ENCODE measurements around the gene PRKG1. TPM values are rescaled to one million over a fixed set of nuclear protein-coding genes. Genes with fewer than 3 reads are reported as not detected.

PRKG1 gene
- total RNA-seq, 1 donor, result 19.5 TPM

GRCh38 chr10:51821745-51822144, 747.5 kb downstream of the PRKG1 start:
- no peaks in the 10 kb centered on the region for H3K4me1 ChIP-seq (ENCODE audit: insufficient read depth, low read length)
- no peaks in the 10 kb centered on the region for H3K9me3 ChIP-seq (ENCODE audit: low read depth, low read length)
- no peak overlapping the region for H3K27ac ChIP-seq (ENCODE audit: low read depth, low read length)
- H3K4me2 ChIP-seq (ENCODE audit: insufficient read depth, low read length), result no peak overlapping the region
- H3K4me3 ChIP-seq (ENCODE audit: insufficient read depth, low read length), result no peak overlapping the region
- no peak for TF ChIP-seq CTCF (IDR thresholded peaks at IDR 0.05; ENCODE audit: extremely low read depth, low read depth, low read length)
- H4K20me1 ChIP-seq (ENCODE audit: insufficient read depth, low read length), result no peaks in the 10 kb centered on the region
- no peaks in the 10 kb centered on the region for H3K79me2 ChIP-seq (ENCODE audit: insufficient read depth, low read length)
- H3K36me3 ChIP-seq (ENCODE audit: insufficient read depth, low read length), result no peaks in the 10 kb centered on the region
- no peak overlapping the region for H2AFZ ChIP-seq (ENCODE audit: low read length)
- no peak for DNase-seq (ENCODE audit: insufficient read length, low spot score, missing footprints)
- no peaks in the 10 kb centered on the region for H3K27me3 ChIP-seq (ENCODE audit: insufficient read depth, low read length)

GRCh38 chr10:51832652-51833383, 758.5 kb downstream of the PRKG1 start:
- H3K9me3 ChIP-seq (ENCODE audit: low read depth, low read length), result no peaks in the 10 kb centered on the region
- peak overlapping the region; percentile 16 for H2AFZ ChIP-seq (ENCODE audit: low read length)
- H3K4me2 ChIP-seq (ENCODE audit: insufficient read depth, low read length), result peak overlapping the region; percentile 32
- H3K27me3 ChIP-seq (ENCODE audit: insufficient read depth, low read length), result no peaks in the 10 kb centered on the region
- TF ChIP-seq CTCF (IDR thresholded peaks at IDR 0.05; ENCODE audit: extremely low read depth, low read depth, low read length), result no peak
- peaks cover 7% of the 10 kb centered on the region for H3K4me1 ChIP-seq (ENCODE audit: insufficient read depth, low read length)
- no peak overlapping the region for H3K4me3 ChIP-seq (ENCODE audit: insufficient read depth, low read length)
- no peaks in the 10 kb centered on the region for H3K79me2 ChIP-seq (ENCODE audit: insufficient read depth, low read length)
- DNase-seq (ENCODE audit: insufficient read length, low spot score, missing footprints), result peak; percentile 25
- peak overlapping the region; percentile 23 for H3K27ac ChIP-seq (ENCODE audit: low read depth, low read length)
- H4K20me1 ChIP-seq (ENCODE audit: insufficient read depth, low read length), result no peaks in the 10 kb centered on the region
- H3K36me3 ChIP-seq (ENCODE audit: insufficient read depth, low read length), result no peaks in the 10 kb centered on the region

DNA sequence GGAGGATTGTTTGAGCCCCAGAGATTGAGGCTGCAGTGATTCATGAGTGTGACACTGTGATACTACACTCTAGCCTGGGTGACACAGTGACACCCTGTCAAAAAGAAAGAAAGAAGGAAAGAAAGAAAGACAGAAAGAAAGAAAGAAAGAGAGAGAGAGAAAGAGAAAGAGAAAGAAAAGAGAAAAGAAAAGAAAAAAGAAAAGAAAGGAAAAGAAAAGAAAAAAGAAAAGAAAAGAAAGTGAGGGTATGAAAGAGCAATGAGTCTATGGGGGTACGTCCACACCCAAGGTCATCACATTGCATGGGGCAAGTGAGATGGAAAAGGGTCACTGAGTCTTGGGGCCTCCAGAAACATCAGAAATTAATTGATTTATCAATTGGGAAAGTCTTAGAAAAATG, 760.3 kb downstream of the PRKG1 start:
- H3K4me2 ChIP-seq (ENCODE audit: insufficient read depth, low read length), result no peak overlapping the region
- no peak overlapping the region for H3K27ac ChIP-seq (ENCODE audit: low read depth, low read length)
- TF ChIP-seq CTCF (IDR thresholded peaks at IDR 0.05; ENCODE audit: extremely low read depth, low read depth, low read length), result no peak
- no peak overlapping the region for H3K4me3 ChIP-seq (ENCODE audit: insufficient read depth, low read length)
- DNase-seq (ENCODE audit: insufficient read length, low spot score, missing footprints), result no peak
- no peaks in the 10 kb centered on the region for H3K27me3 ChIP-seq (ENCODE audit: insufficient read depth, low read length)
- no peaks in the 10 kb centered on the region for H4K20me1 ChIP-seq (ENCODE audit: insufficient read depth, low read length)
- no peaks in the 10 kb centered on the region for H3K79me2 ChIP-seq (ENCODE audit: insufficient read depth, low read length)
- H2AFZ ChIP-seq (ENCODE audit: low read length), result no peak overlapping the region
- H3K9me3 ChIP-seq (ENCODE audit: low read depth, low read length), result no peaks in the 10 kb centered on the region
- H3K4me1 ChIP-seq (ENCODE audit: insufficient read depth, low read length), result peaks cover 7% of the 10 kb centered on the region
- H3K36me3 ChIP-seq (ENCODE audit: insufficient read depth, low read length), result no peaks in the 10 kb centered on the region

- H3K36me3 ChIP-seq (ENCODE audit: insufficient read depth, low read length), result no peaks in the 10 kb centered on the region
- no peak overlapping the region for H3K27ac ChIP-seq (ENCODE audit: low read depth, low read length)
- no peaks in the 10 kb centered on the region for H4K20me1 ChIP-seq (ENCODE audit: insufficient read depth, low read length)
- H3K4me2 ChIP-seq (ENCODE audit: insufficient read depth, low read length), result no peak overlapping the region
- no peaks in the 10 kb centered on the region for H3K9me3 ChIP-seq (ENCODE audit: low read depth, low read length)
- H3K27me3 ChIP-seq (ENCODE audit: insufficient read depth, low read length), result no peaks in the 10 kb centered on the region
- no peaks in the 10 kb centered on the region for H3K79me2 ChIP-seq (ENCODE audit: insufficient read depth, low read length)
- no peak overlapping the region for H2AFZ ChIP-seq (ENCODE audit: low read length)
- H3K4me3 ChIP-seq (ENCODE audit: insufficient read depth, low read length), result no peak overlapping the region
- H3K4me1 ChIP-seq (ENCODE audit: insufficient read depth, low read length), result no peaks in the 10 kb centered on the region
- no peak for DNase-seq (ENCODE audit: insufficient read length, low spot score, missing footprints)
- TF ChIP-seq CTCF (IDR thresholded peaks at IDR 0.05; ENCODE audit: extremely low read depth, low read depth, low read length), result no peak
These were observed 764.2 kb downstream of the PRKG1 start for GRCh38 chr10:51838471-51838870.
